ENCODE data around the gene NXPH3.

DNA sequence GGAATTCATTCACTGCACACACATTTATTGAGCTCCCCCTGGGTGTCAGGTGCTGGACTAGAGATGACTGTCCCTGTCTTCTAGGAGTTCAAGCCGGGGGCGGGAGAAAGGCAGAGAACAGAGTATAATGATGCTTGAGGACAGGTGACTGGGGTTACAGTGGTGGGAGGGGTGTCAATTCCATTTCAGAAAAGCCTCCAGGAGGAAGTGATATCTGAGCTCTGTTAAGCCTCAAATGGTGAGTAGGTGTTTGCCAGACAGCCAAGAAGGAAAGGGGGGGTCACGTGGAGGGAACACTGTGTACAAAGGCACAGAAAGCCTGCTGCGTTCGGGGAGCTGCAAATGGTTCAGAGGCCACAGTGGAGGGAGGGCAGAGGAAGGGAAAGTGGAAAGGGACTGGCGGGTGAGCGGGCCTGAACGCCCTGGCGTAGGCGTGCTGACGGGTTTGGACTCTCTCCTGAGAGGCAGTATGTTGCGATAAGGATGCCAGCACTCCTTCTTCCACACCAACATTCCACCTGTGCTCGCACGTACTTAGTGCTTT is 9.7 kb upstream of the NXPH3 start:
- TF ChIP-seq, protein P1, sequence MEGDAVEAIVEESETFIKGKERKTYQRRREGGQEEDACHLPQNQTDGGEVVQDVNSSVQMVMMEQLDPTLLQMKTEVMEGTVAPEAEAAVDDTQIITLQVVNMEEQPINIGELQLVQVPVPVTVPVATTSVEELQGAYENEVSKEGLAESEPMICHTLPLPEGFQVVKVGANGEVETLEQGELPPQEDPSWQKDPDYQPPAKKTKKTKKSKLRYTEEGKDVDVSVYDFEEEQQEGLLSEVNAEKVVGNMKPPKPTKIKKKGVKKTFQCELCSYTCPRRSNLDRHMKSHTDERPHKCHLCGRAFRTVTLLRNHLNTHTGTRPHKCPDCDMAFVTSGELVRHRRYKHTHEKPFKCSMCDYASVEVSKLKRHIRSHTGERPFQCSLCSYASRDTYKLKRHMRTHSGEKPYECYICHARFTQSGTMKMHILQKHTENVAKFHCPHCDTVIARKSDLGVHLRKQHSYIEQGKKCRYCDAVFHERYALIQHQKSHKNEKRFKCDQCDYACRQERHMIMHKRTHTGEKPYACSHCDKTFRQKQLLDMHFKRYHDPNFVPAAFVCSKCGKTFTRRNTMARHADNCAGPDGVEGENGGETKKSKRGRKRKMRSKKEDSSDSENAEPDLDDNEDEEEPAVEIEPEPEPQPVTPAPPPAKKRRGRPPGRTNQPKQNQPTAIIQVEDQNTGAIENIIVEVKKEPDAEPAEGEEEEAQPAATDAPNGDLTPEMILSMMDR (IDR thresholded peaks at IDR 0.05), result peak in 1 of 4 experiments; percentile 12
- TF ChIP-seq POLR2A (IDR thresholded peaks at IDR 0.05), result no peak
- peak; percentile 99 for TF ChIP-seq POLR2AphosphoS5 (IDR thresholded peaks at IDR 0.05)
